CD4-positive, alpha-beta T cell (primary cell): ENCODE data around the gene TP53. TPM values are rescaled to one million over a fixed set of nuclear protein-coding genes. Genes with fewer than 3 reads are reported as not detected.
A peak's percentile ranks its signal among the peaks of the same experiment; 100 is the strongest.

Experiments used
- ATAC-seq: fragments of 200-7000 bp; cut with Tn5 transposase; one replicate; pipeline ENCODE4 v1.10.0; 2022; ENCODE audit warnings: mild to moderate bottlenecking; ENCODE audit not compliant: poor library complexity
- CTCF ChIA-PET: fragments of 350-600 bp; sonication (Branson Sonifier 250); formaldehyde crosslinking; loops from one replicate; lab custom pipeline; 2021; ENCODE audit warnings: antibody characterized with exemption, inconsistent platforms; lab: Charles Lee
- POLR2A ChIA-PET: fragments of 350-600 bp; sonication (Branson Sonifier 250); formaldehyde crosslinking; loops from one replicate; lab custom pipeline; 2021; ENCODE audit warnings: antibody characterized with exemption, inconsistent platforms; lab: Charles Lee
- DNase-seq, 14 experiments: peaks; one replicate each; pipeline ENCODE4 v3.0.0-alpha.2; 2013 to 2020; ENCODE audit warnings: mixed read lengths in 2 of 14
- H3K27ac ChIP-seq, 2 donors: one replicate each; pipeline versions ENCODE4 v1.5.1 to v1.7.0; 2013; ENCODE audit warnings: low read length in 2 of 2, low read depth in 1 of 2, mild to moderate bottlenecking in 1 of 2
- H3K27me3 ChIP-seq, 2 experiments: 1 replicate in 1 of 2; 2 replicates in 1 of 2; pipeline versions ENCODE4 v1.6.1 to v1.7.0; 2013; ENCODE audit warnings: low read length in 2 of 2, control low read depth in 1 of 2, mild to moderate bottlenecking in 1 of 2, moderate library complexity in 1 of 2; ENCODE audit not compliant: insufficient read depth in 2 of 2, control insufficient read depth in 1 of 2
- H3K36me3 ChIP-seq: one replicate; pipeline ENCODE4 v1.6.1; 2013; ENCODE audit warnings: low read length, control low read depth; ENCODE audit not compliant: insufficient read depth
- H3K4me1 ChIP-seq: one replicate; pipeline ENCODE4 v1.6.1; 2013; ENCODE audit warnings: low read length, control low read depth; ENCODE audit not compliant: insufficient read depth
- H3K4me3 ChIP-seq: one replicate; pipeline ENCODE4 v1.5.1; 2013; ENCODE audit warnings: mild to moderate bottlenecking, low read length, moderate library complexity
- H3K9me3 ChIP-seq, 2 experiments: 1 replicate in 1 of 2; 2 replicates in 1 of 2; pipeline versions ENCODE4 v1.6.1 to v1.7.0; 2013; ENCODE audit warnings: low read length in 2 of 2, mild to moderate bottlenecking in 2 of 2, control low read depth in 1 of 2, moderate library complexity in 1 of 2; ENCODE audit not compliant: control insufficient read depth in 1 of 2, insufficient read depth in 1 of 2
- H3K27ac Mint-ChIP-seq: one replicate; pipeline ENCODE4 v1.8.0; 2020; ENCODE audit warnings: mixed read lengths
- H3K27me3 Mint-ChIP-seq: one replicate; pipeline ENCODE4 v1.8.0; 2021; ENCODE audit warnings: mixed read lengths
- H3K36me3 Mint-ChIP-seq: one replicate; pipeline ENCODE4 v1.8.0; 2021; ENCODE audit warnings: low read depth, mixed read lengths
- H3K4me1 Mint-ChIP-seq: one replicate; pipeline ENCODE4 v1.8.0; 2021; ENCODE audit warnings: low read depth, mixed read lengths
- H3K4me3 Mint-ChIP-seq: one replicate; pipeline ENCODE4 v1.8.0; 2020; ENCODE audit warnings: mild to moderate bottlenecking, mixed read lengths
- H3K9me3 Mint-ChIP-seq: one replicate; pipeline ENCODE4 v1.8.0; 2020; ENCODE audit warnings: mixed read lengths
- intact Hi-C, 2 experiments: fragments of 100-400 bp; cut with DNase I in 1 of 2; cut with micrococcal nuclease in 1 of 2; formaldehyde crosslinking; loops; one replicate each; pipeline versions ENCODE4 v1.15.1 to v1.9.0; 2023 to 2025; cut with DNase I, micrococcal nuclease
- total RNA-seq, 174 experiments: library from RNA in 2 of 174; stranded (reverse) in 2 of 174; gene quantifications; one replicate each; pipeline ENCODE4 v1.2.3 and lab custom pipeline; 2021 to 2026
- TF ChIP-seq, protein P1 (sequence below): fragments of 200-600 bp; IDR thresholded peaks from one replicate; pipeline ENCODE4 v1.8.0; 2022; ENCODE audit warnings: antibody characterized with exemption, mild to moderate bottlenecking

The TP53 gene
- total RNA-seq, 2 experiments from 2014 or later: 25.8 to 26.0 TPM

DNA sequence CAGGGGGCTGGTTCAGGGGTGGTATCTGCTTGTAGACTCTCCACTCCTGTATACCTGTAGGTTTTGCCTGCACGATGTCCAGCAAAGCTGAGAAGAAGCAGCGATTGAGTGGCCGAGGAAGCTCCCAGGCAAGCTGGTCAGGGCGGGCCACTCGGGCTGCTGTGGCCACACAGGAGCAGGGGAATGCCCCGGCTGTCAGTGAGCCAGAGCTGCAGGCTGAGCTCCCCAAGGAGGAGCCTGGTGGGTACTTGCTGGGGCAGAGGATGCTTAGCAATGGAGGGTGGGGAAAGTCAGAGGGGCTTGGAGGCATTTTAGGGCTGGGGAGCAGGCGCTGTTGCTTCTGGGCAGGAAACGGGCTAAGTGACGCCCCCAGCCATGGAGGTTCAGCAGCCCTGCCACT is 32.4 kb upstream of the TP53 start:
- Mint-ChIP-seq H3K27me3 (peaks cover 77% of the 10 kb centered on the region), H3K36me3 (no peaks in the 10 kb centered on the region), H3K4me1 (peaks cover 23% of the 10 kb centered on the region), H3K4me3 (no peak overlapping the region), H3K27ac (no peak overlapping the region), H3K9me3 (no peaks in the 10 kb centered on the region)
- DNase-seq (no peak), ATAC-seq (no peak)
- H3K36me3 ChIP-seq: no peaks in the 10 kb centered on the region
- H3K27ac ChIP-seq: no peak overlapping the region
- intact Hi-C loops: no loop called here
- ChIA-PET POLR2A (no interaction called here), CTCF (no interaction called here)
- peaks cover 0 to 14% of the 10 kb centered on the region in 2 experiments for H3K9me3 ChIP-seq
- peaks cover 55 to 63% of the 10 kb centered on the region in 2 experiments for H3K27me3 ChIP-seq
- H3K4me1 ChIP-seq: peaks cover 21% of the 10 kb centered on the region
- TF ChIP-seq, protein P1, sequence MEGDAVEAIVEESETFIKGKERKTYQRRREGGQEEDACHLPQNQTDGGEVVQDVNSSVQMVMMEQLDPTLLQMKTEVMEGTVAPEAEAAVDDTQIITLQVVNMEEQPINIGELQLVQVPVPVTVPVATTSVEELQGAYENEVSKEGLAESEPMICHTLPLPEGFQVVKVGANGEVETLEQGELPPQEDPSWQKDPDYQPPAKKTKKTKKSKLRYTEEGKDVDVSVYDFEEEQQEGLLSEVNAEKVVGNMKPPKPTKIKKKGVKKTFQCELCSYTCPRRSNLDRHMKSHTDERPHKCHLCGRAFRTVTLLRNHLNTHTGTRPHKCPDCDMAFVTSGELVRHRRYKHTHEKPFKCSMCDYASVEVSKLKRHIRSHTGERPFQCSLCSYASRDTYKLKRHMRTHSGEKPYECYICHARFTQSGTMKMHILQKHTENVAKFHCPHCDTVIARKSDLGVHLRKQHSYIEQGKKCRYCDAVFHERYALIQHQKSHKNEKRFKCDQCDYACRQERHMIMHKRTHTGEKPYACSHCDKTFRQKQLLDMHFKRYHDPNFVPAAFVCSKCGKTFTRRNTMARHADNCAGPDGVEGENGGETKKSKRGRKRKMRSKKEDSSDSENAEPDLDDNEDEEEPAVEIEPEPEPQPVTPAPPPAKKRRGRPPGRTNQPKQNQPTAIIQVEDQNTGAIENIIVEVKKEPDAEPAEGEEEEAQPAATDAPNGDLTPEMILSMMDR: no peak
- H3K4me3 ChIP-seq: no peak overlapping the region

DNA sequence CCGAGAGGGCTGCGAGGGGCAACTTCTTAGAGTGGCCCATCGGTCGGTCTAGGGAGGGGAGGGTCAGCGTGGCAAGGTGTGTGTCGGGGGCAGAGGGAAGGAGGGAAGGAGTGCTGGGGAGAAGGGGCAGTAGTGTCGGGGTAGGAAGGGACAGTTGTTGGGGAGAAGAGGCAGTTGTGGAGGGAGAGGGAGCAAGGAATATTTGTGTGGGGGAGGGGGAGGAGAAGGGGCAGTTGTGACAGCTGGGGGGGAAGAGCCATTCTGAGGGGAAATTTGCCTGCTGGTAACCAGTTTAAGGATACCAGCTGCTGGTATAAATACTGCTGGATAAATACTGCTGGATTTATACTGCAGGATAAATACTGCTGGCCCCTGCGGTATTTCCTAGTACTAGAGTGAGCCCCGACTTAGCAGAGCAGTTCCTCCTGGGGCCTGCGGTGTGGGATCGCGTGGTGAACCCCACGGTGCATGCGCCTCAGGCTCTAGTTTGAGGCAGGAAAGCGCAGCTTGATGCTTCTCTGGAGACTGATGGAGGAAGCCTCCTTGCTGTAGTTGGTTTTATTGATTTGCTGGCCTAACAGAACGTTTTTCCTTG is 30.6 kb upstream of the TP53 start:
- ChIA-PET CTCF (no interaction called here), POLR2A (no interaction called here)
- intact Hi-C loops: no loop called here
- Mint-ChIP-seq H3K4me3 (peak overlapping the region; percentile 64), H3K27me3 (peaks cover 83% of the 10 kb centered on the region), H3K27ac (no peak overlapping the region), H3K4me1 (peaks cover 28% of the 10 kb centered on the region), H3K9me3 (no peaks in the 10 kb centered on the region), H3K36me3 (no peaks in the 10 kb centered on the region)
- Histone ChIP-seq H3K27me3 (peaks cover 63 to 72% of the 10 kb centered on the region in 2 experiments), H3K4me1 (peaks cover 21% of the 10 kb centered on the region), H3K4me3 (peak overlapping the region; percentile 20), H3K9me3 (peaks cover 0 to 14% of the 10 kb centered on the region in 2 experiments), H3K36me3 (no peaks in the 10 kb centered on the region), H3K27ac (no peak overlapping the region)
- ATAC-seq: peak; percentile 82
- TF ChIP-seq, protein P1: no peak
- peak in 5 of 14 experiments; percentile 20 to 50 (median 33) for DNase-seq

DNA sequence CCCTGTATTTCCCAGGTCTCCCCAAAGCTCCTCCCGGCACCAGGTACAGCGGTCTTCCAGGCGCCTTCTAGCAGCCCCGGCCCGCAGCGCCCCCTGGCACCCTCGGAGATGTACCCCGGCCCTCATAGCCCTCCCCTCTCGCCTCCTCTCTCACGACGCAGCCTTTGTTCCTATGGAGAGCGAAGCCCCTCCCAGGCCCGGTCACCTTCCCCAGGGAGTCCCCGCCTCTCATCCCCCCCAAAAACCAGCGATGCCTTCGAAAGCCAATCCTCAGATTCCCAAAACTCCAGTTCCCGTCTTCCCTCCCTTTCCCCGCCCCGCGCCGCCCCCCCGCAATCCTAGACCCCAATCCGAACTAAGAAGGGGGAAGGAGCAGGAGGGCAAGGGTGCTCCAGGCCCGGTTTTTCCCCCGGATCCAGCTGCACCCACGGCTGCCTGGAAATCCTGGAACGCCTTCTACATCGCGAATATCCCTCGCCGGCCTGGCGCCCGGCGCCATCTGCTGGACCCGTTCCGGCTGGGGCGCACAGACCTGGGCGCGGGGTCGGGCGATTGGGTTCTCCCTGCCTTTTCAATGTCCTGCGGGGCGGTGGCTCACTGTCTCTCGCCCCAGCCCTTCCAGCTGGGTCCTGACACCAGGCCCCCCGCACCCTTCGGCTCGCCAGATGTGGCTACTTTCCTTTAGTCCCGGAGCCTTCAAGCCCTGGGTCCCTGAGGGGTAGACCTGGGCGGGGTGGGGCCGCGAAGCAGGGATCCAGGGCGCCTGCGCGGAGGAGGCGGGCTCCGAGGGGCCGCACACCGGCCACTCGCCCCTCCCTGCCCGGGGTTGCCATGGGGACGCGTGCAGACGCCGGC is 29.8 kb upstream of the TP53 start, which contains the start of gene DNAH2:
TSS of gene DNAH2 (plus strand) at position 844 of the 855 bp plus-strand sequence. CDS start 1,991 bp downstream, outside the sequence.
- peaks cover 28% of the 10 kb centered on the region for H3K4me1 Mint-ChIP-seq
- H3K4me1 ChIP-seq: peaks cover 21% of the 10 kb centered on the region
- H3K4me3 ChIP-seq: peak within 1 kb of the TSS; percentile 20
- DNase-seq: peak in 4 of 14 experiments; percentile 14 to 49 (median 39)
- no peaks in the 10 kb centered on the region for H3K36me3 Mint-ChIP-seq
- TF ChIP-seq, protein P1: peak; percentile 14
- H3K27ac ChIP-seq: no peak within 1 kb of the TSS
- peak; percentile 31 for ATAC-seq
- CTCF ChIA-PET: interaction anchor here (1.8 kb wide), 1 partner anchor 30 kb away, joined by 7 read pairs; the partner anchor contains the start of gene TP53
- H3K9me3 ChIP-seq: peaks cover 0 to 14% of the 10 kb centered on the region in 2 experiments
- H3K4me3 Mint-ChIP-seq: peak within 1 kb of the TSS; percentile 67
- POLR2A ChIA-PET: no interaction called here
- no peak within 1 kb of the TSS for H3K27ac Mint-ChIP-seq
- no peaks in the 10 kb centered on the region for H3K36me3 ChIP-seq
- intact Hi-C loops: no loop called here
- H3K27me3 ChIP-seq: peaks cover 60 to 72% of the 10 kb centered on the region in 2 experiments
- H3K27me3 Mint-ChIP-seq: peaks cover 85% of the 10 kb centered on the region
- no peaks in the 10 kb centered on the region for H3K9me3 Mint-ChIP-seq
